HEK293 (cell line): ENCODE data around the gene PLEKHA5.

ENCODE experiments used
- CTCF ChIA-PET: fragments of 350-600 bp; formaldehyde crosslinking; extraction: SDS; loops from one replicate; lab custom pipeline; 2021; ENCODE audit warnings: antibody characterized with exemption; lab: Yijun Ruan, JAX
- POLR2A ChIA-PET: fragments of 300-600 bp; formaldehyde crosslinking; extraction: SDS; loops from one replicate; lab custom pipeline; 2020; ENCODE audit warnings: antibody characterized with exemption, inconsistent platforms; lab: Yijun Ruan, JAX
- H3K27ac ChIP-seq: fragments of 200-500 bp; sonication (Bioruptor generic); 2 replicates; pipeline ENCODE4 v1.5.1; 2014; ENCODE audit warnings: low read depth, low read length, control low read depth, inconsistent platforms; ENCODE audit errors: extremely low read depth
- H3K36me3 ChIP-seq, 2 experiments: fragments of 200-500 bp in 1 of 2; sonication (Bioruptor generic) in 1 of 2; 1 replicate in 1 of 2; 2 replicates in 1 of 2; pipeline ENCODE4 v1.5.1; 2014 to 2017; ENCODE audit warnings: inconsistent platforms in 2 of 2, low read length in 2 of 2; ENCODE audit not compliant: control insufficient read depth in 2 of 2, insufficient read depth in 1 of 2
- H3K4me1 ChIP-seq: fragments of 200-500 bp; sonication (Bioruptor generic); 2 replicates; pipeline ENCODE4 v1.5.1; 2014; ENCODE audit warnings: mild to moderate bottlenecking, low read length, inconsistent platforms; ENCODE audit not compliant: control insufficient read depth, insufficient read depth
- H3K4me3 ChIP-seq: 2 replicates; pipeline ENCODE4 v1.5.1; 2011; ENCODE audit warnings: low read depth, mild to moderate bottlenecking, control low read depth, low read length, moderate library complexity
- H3K9me3 ChIP-seq: fragments of 200-500 bp; sonication (Bioruptor generic); 2 replicates; pipeline ENCODE4 v1.5.1; 2014; ENCODE audit warnings: low read depth, low read length, inconsistent platforms; ENCODE audit not compliant: control insufficient read depth, insufficient read depth
- CTCF ChIP-seq: fragments of 450-650 bp; formaldehyde crosslinking; IDR thresholded peaks from 2 replicates; pipeline ENCODE4 v1.5.1; 2016; ENCODE audit warnings: missing biosample characterization, missing genetic modification characterization
- FEZF1 ChIP-seq: fragments of 450-650 bp; formaldehyde crosslinking; IDR thresholded peaks from 2 replicates; pipeline ENCODE4 v1.5.1; 2016; ENCODE audit warnings: missing biosample characterization, missing genetic modification characterization
- KLF1 ChIP-seq: fragments of 450-650 bp; formaldehyde crosslinking; IDR thresholded peaks from 2 replicates; pipeline ENCODE4 v1.5.1; 2016; ENCODE audit warnings: missing biosample characterization, missing genetic modification characterization
- OVOL3 ChIP-seq: fragments of 450-650 bp; formaldehyde crosslinking; IDR thresholded peaks from 2 replicates; pipeline ENCODE4 v1.5.1; 2016; ENCODE audit warnings: missing biosample characterization, missing genetic modification characterization
- PRDM1 ChIP-seq: fragments of 450-650 bp; formaldehyde crosslinking; IDR thresholded peaks from 2 replicates; pipeline ENCODE4; 2016; ENCODE audit warnings: missing biosample characterization, missing genetic modification characterization
- PRDM10 ChIP-seq: fragments of 450-650 bp; formaldehyde crosslinking; IDR thresholded peaks from 2 replicates; pipeline ENCODE4 v1.5.1; 2016; ENCODE audit warnings: missing biosample characterization, missing genetic modification characterization
- PRDM6 ChIP-seq: fragments of 450-650 bp; formaldehyde crosslinking; IDR thresholded peaks from 2 replicates; pipeline ENCODE4 v1.5.1; 2017; ENCODE audit warnings: missing biosample characterization, missing genetic modification characterization
- RBAK ChIP-seq: fragments of 450-650 bp; formaldehyde crosslinking; IDR thresholded peaks from 2 replicates; pipeline ENCODE4 v1.5.1; 2016; ENCODE audit warnings: missing biosample characterization, missing genetic modification characterization
- REPIN1 ChIP-seq: fragments of 450-650 bp; formaldehyde crosslinking; IDR thresholded peaks from 2 replicates; pipeline ENCODE4 v1.5.1; 2017; ENCODE audit warnings: missing biosample characterization, missing genetic modification characterization, low read depth
- SP7 ChIP-seq: fragments of 450-650 bp; formaldehyde crosslinking; IDR thresholded peaks from 2 replicates; pipeline ENCODE4 v1.5.1; 2016; ENCODE audit warnings: missing biosample characterization, missing genetic modification characterization
- YY1 ChIP-seq: fragments of 450-650 bp; formaldehyde crosslinking; IDR thresholded peaks from 2 replicates; pipeline ENCODE4 v1.5.1; 2018; ENCODE audit warnings: missing biosample characterization, missing genetic modification characterization
- ZBTB10 ChIP-seq: fragments of 450-650 bp; formaldehyde crosslinking; IDR thresholded peaks from 2 replicates; pipeline ENCODE4 v1.5.1; 2016; ENCODE audit warnings: missing biosample characterization, missing genetic modification characterization
- ZBTB44 ChIP-seq: fragments of 450-650 bp; IDR thresholded peaks from 2 replicates; pipeline ENCODE4 v1.5.1; 2018; ENCODE audit warnings: missing biosample characterization, mild to moderate bottlenecking, missing genetic modification characterization
- ZBTB48 ChIP-seq: fragments of 450-650 bp; formaldehyde crosslinking; IDR thresholded peaks from 2 replicates; pipeline ENCODE4 v1.5.1; 2016; ENCODE audit warnings: missing biosample characterization, missing genetic modification characterization
- ZIC2 ChIP-seq: fragments of 450-650 bp; formaldehyde crosslinking; IDR thresholded peaks from 2 replicates; pipeline ENCODE4 v1.5.1; 2016; ENCODE audit warnings: missing biosample characterization, missing genetic modification characterization
- ZNF114 ChIP-seq: fragments of 450-650 bp; formaldehyde crosslinking; IDR thresholded peaks from 2 replicates; pipeline ENCODE4 v1.5.0; 2017; ENCODE audit warnings: missing biosample characterization, missing genetic modification characterization
- ZNF132 ChIP-seq: fragments of 450-650 bp; formaldehyde crosslinking; IDR thresholded peaks from 2 replicates; pipeline ENCODE4 v1.5.1; 2017; ENCODE audit warnings: missing biosample characterization, missing genetic modification characterization, borderline replicate concordance
- ZNF138 ChIP-seq: fragments of 450-650 bp; formaldehyde crosslinking; IDR thresholded peaks from 2 replicates; pipeline ENCODE4 v1.5.1; 2016; ENCODE audit warnings: missing biosample characterization, missing genetic modification characterization, borderline replicate concordance
- ZNF157 ChIP-seq: fragments of 450-650 bp; formaldehyde crosslinking; IDR thresholded peaks from 2 replicates; pipeline ENCODE4 v1.5.1; 2016; ENCODE audit warnings: missing biosample characterization, missing genetic modification characterization
- ZNF221 ChIP-seq: fragments of 450-650 bp; formaldehyde crosslinking; IDR thresholded peaks from 2 replicates; pipeline ENCODE4 v1.5.1; 2017; ENCODE audit warnings: missing biosample characterization, missing genetic modification characterization, borderline replicate concordance
- ZNF292 ChIP-seq: fragments of 450-650 bp; formaldehyde crosslinking; IDR thresholded peaks from 2 replicates; pipeline ENCODE4 v1.5.1; 2016; ENCODE audit warnings: low read depth, missing biosample characterization, missing genetic modification characterization, borderline replicate concordance
- ZNF488 ChIP-seq: fragments of 450-650 bp; formaldehyde crosslinking; IDR thresholded peaks from 2 replicates; pipeline ENCODE4 v1.5.1; 2016; ENCODE audit warnings: missing biosample characterization, missing genetic modification characterization
- ZNF548 ChIP-seq: fragments of 450-650 bp; formaldehyde crosslinking; IDR thresholded peaks from 2 replicates; pipeline ENCODE4 v1.5.1; 2016; ENCODE audit warnings: missing biosample characterization, missing genetic modification characterization
- ZNF704 ChIP-seq: fragments of 450-650 bp; formaldehyde crosslinking; IDR thresholded peaks from 2 replicates; pipeline ENCODE4 v1.5.1; 2016; ENCODE audit warnings: missing biosample characterization, missing genetic modification characterization

PLEKHA5 gene

GRCh38 chr12:19278407-19278806, 148.9 kb downstream of the PLEKHA5 start (continued):
- TF ChIP-seq ZBTB44 (tag by site-specific recombination) (no peak), ZNF548 (tag by site-specific recombination) (no peak), ZBTB10 (tag by site-specific recombination) (no peak), RBAK (tag by site-specific recombination) (no peak), CTCF (tag by site-specific recombination) (no peak), FEZF1 (no peak), ZNF138 (tag by site-specific recombination) (no peak), REPIN1 (tag by site-specific recombination) (no peak), OVOL3 (tag by site-specific recombination) (no peak), KLF1 (tag by site-specific recombination) (no peak), ZNF488 (no peak), PRDM1 (tag by site-specific recombination) (no peak)
- TF ChIP-seq, all 188 proteins: peak for 0

- Histone ChIP-seq H3K36me3 (peaks cover 10 to 11% of the 10 kb centered on the region in 2 experiments; a peak in 2 of 3 replicates), H3K4me3 (no peak overlapping the region), H3K9me3 (no peaks in the 10 kb centered on the region), H3K4me1 (no peaks in the 10 kb centered on the region), H3K27ac (no peak overlapping the region)
- POLR2A ChIA-PET = no interaction called here
- CTCF ChIA-PET = no interaction called here
- no peak for TF ChIP-seq ZNF292
- no peak for TF ChIP-seq PRDM6
- no peak for TF ChIP-seq ZIC2
- no peak for TF ChIP-seq PRDM10 (tag by site-specific recombination)
- no peak for TF ChIP-seq ZNF114 (tag by site-specific recombination)
- no peak for TF ChIP-seq ZNF704 (tag by site-specific recombination)
- TF ChIP-seq ZBTB48 = no peak
- TF ChIP-seq SP7 (tag by site-specific recombination) = no peak
- no peak for TF ChIP-seq YY1
- no peak for TF ChIP-seq ZNF132 (tag by site-specific recombination)
- no peak for TF ChIP-seq ZNF221 (tag by site-specific recombination)
- TF ChIP-seq ZNF157 (tag by site-specific recombination) = no peak
Measured at GRCh38 chr12:19282133-19282699, 152.7 kb downstream of the PLEKHA5 start.
